ENCODE data around the gene CPT1A.

CPT1A gene

DNA sequence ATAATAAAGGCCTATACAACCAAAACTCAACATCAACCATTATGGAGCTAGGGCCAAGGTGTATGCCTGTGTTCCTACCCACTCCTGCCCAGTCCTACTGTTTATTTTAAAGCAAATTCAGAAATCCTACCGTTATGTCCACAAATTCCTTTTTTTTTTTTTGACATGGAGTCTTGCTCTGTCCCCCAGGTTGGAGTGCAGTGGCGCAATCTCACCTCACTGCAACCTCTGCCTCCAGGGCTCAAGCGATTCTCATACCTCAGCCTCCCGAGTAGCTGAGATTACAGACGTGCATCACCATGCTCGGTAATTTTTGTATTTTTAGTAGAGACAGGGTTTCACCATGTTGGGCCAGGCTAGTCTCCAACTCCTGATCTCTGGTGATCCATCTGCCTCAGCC is 3.1 kb upstream of the CPT1A start:
- ATAC-seq (replicated peaks; ENCODE audit: extremely low read depth, poor library complexity, severe bottlenecking) (no peak), DNase-seq (ENCODE audit: low spot score in 2 of 2) (no peak)
- Mint-ChIP-seq H3K27me3 (no peaks in the 10 kb centered on the region), H3K9me3 (no peaks in the 10 kb centered on the region), H3K4me3 (peak overlapping the region; percentile 81), H3K4me1 (peaks cover 25% of the 10 kb centered on the region), H3K36me3 (ENCODE audit: insufficient read depth) (peaks cover 10% of the 10 kb centered on the region), H3K27ac (ENCODE audit: low read depth) (no peak overlapping the region)

DNA sequence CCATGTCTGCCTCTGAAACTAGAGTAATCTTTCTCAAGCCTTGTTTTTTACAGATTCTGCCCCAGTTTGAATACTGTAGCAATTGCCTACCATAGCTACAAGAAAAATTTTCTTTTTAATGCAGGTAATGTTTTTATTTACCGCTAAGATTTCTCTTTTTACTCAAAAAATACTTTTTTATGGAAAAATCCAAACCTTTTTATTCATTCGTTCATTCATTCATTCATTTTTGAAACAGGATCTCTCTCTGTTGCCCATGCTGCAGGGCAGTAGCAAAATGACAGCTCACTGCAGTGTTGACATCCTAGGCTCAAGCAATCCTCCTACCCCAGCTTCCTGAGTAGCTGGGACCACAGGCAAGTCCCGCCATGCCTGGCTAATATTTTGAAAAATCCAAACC is 2.7 kb upstream of the CPT1A start:
- peak overlapping the region; percentile 32 for H3K27ac Mint-ChIP-seq (ENCODE audit: low read depth)
- peak overlapping the region; percentile 81 for H3K4me3 Mint-ChIP-seq
- DNase-seq (ENCODE audit: low spot score in 2 of 2): no peak
- no peaks in the 10 kb centered on the region for H3K9me3 Mint-ChIP-seq
- no peaks in the 10 kb centered on the region for H3K27me3 Mint-ChIP-seq
- H3K36me3 Mint-ChIP-seq (ENCODE audit: insufficient read depth): peaks cover 13% of the 10 kb centered on the region
- H3K4me1 Mint-ChIP-seq: peaks cover 29% of the 10 kb centered on the region
- ATAC-seq (replicated peaks; ENCODE audit: extremely low read depth, poor library complexity, severe bottlenecking): no peak

DNA sequence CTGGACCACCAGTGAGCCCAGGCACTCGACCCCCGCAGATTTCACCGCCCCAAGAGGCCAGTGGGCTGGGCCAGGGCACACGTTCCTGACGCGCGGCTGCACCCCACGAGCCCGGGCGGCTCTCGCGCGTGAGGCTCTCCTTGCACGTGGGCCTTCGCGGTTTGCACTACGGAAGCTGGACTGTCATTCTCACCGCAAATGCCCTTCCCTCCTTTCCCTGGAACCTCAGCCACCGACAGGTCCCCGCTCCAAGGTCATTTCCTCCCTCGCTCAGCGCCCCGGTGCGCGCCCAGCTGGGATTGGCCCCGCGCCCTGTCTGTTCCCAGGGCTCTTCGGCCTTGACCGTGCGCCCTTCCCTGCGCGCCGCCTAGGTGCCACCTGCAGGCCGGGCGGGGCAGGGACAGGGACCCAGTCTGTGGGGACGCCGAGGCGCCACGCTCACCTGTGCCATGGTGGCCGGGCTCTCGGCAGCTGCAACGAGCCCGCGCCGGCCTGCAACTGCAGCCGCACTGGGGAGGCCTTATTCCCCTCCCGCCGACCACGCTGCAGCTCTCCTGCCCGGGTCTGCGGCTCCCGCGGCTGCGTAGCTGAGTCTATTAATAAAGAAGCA is 2.1 kb upstream of the CPT1A start:
- Mint-ChIP-seq H3K9me3 (no peaks in the 10 kb centered on the region), H3K36me3 (ENCODE audit: insufficient read depth) (peaks cover 17% of the 10 kb centered on the region), H3K4me3 (peak overlapping the region; percentile 81), H3K4me1 (peaks cover 34% of the 10 kb centered on the region), H3K27me3 (no peaks in the 10 kb centered on the region), H3K27ac (ENCODE audit: low read depth) (peak overlapping the region; percentile 32)
- ATAC-seq (replicated peaks; ENCODE audit: extremely low read depth, poor library complexity, severe bottlenecking): peak; percentile 23
- peak; percentile 33 to 41 for DNase-seq (ENCODE audit: low spot score in 2 of 2)

- H3K27me3 Mint-ChIP-seq: no peaks in the 10 kb centered on the region
- H3K4me3 Mint-ChIP-seq: peak overlapping the region; percentile 81
- DNase-seq (ENCODE audit: low spot score in 2 of 2): peak in 1 of 2 donors; percentile 15
- peaks cover 35% of the 10 kb centered on the region for H3K4me1 Mint-ChIP-seq
- ATAC-seq (replicated peaks; ENCODE audit: extremely low read depth, poor library complexity, severe bottlenecking): peak; percentile 15
- H3K27ac Mint-ChIP-seq (ENCODE audit: low read depth): peak overlapping the region; percentile 40
- H3K9me3 Mint-ChIP-seq: no peaks in the 10 kb centered on the region
- peaks cover 17% of the 10 kb centered on the region for H3K36me3 Mint-ChIP-seq (ENCODE audit: insufficient read depth)
Observed at GRCh38 chr11:68843052-68843561, 1.4 kb upstream of the CPT1A start.

- ATAC-seq (replicated peaks; ENCODE audit: extremely low read depth, poor library complexity, severe bottlenecking) (no peak), DNase-seq (ENCODE audit: low spot score in 2 of 2) (no peak)
- Mint-ChIP-seq H3K9me3 (no peaks in the 10 kb centered on the region), H3K36me3 (ENCODE audit: insufficient read depth) (peaks cover 17% of the 10 kb centered on the region), H3K4me3 (peak overlapping the region; percentile 81), H3K27ac (ENCODE audit: low read depth) (peak overlapping the region; percentile 40), H3K4me1 (peaks cover 41% of the 10 kb centered on the region), H3K27me3 (no peaks in the 10 kb centered on the region)
Observed at GRCh38 chr11:68842427-68843051, 823 bp upstream of the CPT1A start.

GRCh38 chr11:68840661-68841653 is 759 bp downstream of the CPT1A start:
- no peaks in the 10 kb centered on the region for H3K9me3 Mint-ChIP-seq
- H3K36me3 Mint-ChIP-seq (ENCODE audit: insufficient read depth): peaks cover 17% of the 10 kb centered on the region
- no peak overlapping the region for H3K27ac Mint-ChIP-seq (ENCODE audit: low read depth)
- DNase-seq (ENCODE audit: low spot score in 2 of 2) (no peak), ATAC-seq (replicated peaks; ENCODE audit: extremely low read depth, poor library complexity, severe bottlenecking) (no peak)
- no peaks in the 10 kb centered on the region for H3K27me3 Mint-ChIP-seq
- H3K4me1 Mint-ChIP-seq: peaks cover 53% of the 10 kb centered on the region
- peak overlapping the region; percentile 77 for H3K4me3 Mint-ChIP-seq

DNA sequence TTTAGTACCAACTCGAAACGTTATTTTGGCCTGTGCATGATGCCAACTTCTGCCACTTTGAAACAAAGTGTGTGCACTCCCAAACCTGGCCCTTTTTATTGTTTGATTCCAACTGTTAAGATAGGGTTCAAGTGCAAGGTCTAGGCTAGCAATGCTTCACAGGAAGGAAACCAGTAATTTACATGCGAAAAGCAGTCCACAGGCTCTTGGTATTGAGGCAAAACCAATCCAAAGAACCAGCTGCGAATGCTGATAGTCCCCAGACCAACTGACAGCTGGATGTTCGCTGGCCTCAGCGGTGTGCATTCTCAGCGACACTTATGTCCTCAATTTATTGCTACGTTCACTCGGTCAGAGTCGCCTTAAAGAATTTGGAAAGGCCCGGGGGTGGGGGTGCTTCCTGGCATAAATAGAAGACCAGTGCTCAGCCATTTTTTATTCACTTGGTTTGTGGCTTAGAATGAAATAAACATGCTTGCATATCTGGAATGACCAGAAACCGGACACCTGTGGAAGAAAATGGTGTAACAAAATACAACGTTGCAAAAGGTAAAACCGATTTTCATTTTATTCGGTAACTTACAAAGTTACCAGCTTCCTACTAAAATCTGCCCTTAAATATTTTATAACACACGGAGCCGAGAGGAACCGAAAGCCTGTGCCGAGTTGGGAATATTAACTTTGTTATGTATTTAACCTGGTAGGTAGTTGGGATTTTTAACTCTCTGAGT is 1.6 kb downstream of the CPT1A start:
- Mint-ChIP-seq H3K27ac (ENCODE audit: low read depth) (peak overlapping the region; percentile 87), H3K9me3 (no peaks in the 10 kb centered on the region), H3K36me3 (ENCODE audit: insufficient read depth) (peaks cover 17% of the 10 kb centered on the region), H3K4me3 (peak overlapping the region; percentile 77), H3K4me1 (peaks cover 61% of the 10 kb centered on the region), H3K27me3 (no peaks in the 10 kb centered on the region)
- peak; percentile 2 for ATAC-seq (replicated peaks; ENCODE audit: extremely low read depth, poor library complexity, severe bottlenecking)
- peak in 1 of 2 donors; percentile 19 for DNase-seq (ENCODE audit: low spot score in 2 of 2)

DNA sequence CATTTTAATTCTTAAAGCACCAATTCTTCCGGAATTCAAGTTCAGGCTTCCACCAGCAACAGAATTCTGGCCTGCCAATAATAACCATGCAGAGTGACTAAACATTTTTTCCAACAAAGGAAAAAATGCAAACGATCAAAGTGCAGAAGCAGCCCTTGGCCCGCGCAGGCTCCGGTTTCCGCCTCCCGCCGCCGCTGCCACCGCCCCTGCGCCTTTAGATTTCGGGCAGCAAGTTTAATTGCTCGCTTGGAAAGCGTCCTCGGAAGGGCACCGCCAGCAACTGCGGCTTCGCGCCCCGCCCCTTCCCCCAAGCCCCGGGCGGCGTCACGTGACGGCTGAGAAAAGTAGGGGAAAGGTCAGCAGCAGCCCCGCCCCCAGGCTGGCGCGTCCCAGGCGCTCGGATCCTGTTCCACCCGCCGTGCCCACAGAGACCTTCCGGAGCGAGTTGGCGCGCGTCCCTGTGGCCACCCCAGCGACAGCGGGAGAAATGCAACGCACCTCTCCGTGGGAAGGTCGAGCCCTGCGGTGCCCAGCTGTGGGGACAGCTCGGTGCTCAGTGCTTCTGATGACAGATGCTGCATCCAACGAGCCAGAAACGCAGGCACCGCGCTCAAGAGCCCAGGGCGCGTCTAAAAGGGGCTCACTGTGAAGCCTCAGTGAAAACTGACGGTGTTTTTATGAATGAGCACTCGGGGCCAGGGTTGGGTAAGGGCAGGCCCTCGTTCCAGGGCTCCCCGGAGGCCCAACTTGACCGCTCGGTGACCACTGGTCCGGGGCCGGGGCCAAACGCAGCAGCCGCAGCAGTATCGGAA is 2.5 kb downstream of the CPT1A start:
- Mint-ChIP-seq H3K9me3 (no peaks in the 10 kb centered on the region), H3K36me3 (ENCODE audit: insufficient read depth) (peaks cover 15% of the 10 kb centered on the region), H3K4me1 (peaks cover 62% of the 10 kb centered on the region), H3K27ac (ENCODE audit: low read depth) (peak overlapping the region; percentile 87), H3K4me3 (peak overlapping the region; percentile 77), H3K27me3 (no peaks in the 10 kb centered on the region)
- peak; percentile 64 for ATAC-seq (replicated peaks; ENCODE audit: extremely low read depth, poor library complexity, severe bottlenecking)
- peak; percentile 89 to 92 for DNase-seq (ENCODE audit: low spot score in 2 of 2)

- H3K27me3 Mint-ChIP-seq: no peaks in the 10 kb centered on the region
- no peaks in the 10 kb centered on the region for H3K9me3 Mint-ChIP-seq
- H3K4me3 Mint-ChIP-seq: peak overlapping the region; percentile 77
- DNase-seq (ENCODE audit: low spot score in 2 of 2) (no peak), ATAC-seq (replicated peaks; ENCODE audit: extremely low read depth, poor library complexity, severe bottlenecking) (no peak)
- peak overlapping the region; percentile 87 for H3K27ac Mint-ChIP-seq (ENCODE audit: low read depth)
- H3K36me3 Mint-ChIP-seq (ENCODE audit: insufficient read depth): peaks cover 15% of the 10 kb centered on the region
- peaks cover 57% of the 10 kb centered on the region for H3K4me1 Mint-ChIP-seq
Observed at GRCh38 chr11:68838572-68838964, 3.1 kb downstream of the CPT1A start.

DNA sequence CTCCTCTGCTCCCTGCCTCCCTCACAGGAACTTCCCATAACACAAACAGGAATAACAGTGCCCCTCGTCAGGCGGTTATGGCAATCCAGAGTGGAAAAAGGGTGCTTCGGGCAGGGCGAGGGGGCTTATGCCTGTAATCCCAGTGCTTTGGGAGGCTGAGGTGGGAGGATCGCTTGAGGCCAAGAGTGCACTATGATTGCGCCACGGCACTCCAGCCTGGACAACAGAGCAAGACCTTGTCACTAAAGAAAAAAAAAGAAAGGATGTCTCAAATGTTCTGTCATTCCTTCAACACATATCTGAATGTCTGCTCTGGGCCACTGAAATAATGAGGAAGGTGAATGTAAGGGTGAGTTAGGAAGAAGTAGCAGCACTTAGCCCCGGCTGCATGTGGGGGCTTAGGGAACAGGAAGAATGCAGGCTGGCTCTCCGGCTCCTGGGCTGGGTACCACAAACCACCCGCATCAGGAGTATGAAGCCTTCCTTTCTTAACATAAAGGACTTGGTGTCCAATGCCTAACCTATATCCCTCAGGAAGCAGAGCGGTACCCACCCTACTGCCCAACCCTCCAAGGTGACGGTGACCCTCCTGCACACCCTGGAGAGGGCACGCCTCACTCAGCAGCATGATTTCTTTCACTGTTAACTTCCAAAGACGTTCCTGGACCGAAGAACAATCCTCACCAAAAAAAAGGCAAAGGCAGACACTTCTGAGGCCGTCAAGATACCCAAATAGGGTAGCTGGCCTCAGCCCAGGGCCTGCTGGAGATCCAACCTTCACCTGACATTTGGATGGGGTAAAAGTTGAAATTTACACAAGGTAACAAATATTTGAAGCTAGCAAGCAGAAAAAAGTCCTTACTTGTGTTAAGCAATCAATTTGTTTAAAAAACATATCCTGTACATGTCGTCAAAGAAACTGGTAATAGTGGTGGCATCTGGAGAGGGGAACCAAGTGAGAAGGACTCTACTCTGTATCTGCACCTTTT is 3.8 kb downstream of the CPT1A start:
- H3K27ac Mint-ChIP-seq (ENCODE audit: low read depth): peak overlapping the region; percentile 87
- H3K4me1 Mint-ChIP-seq: peaks cover 53% of the 10 kb centered on the region

More for the DNA sequence above, 3.8 kb downstream of the CPT1A start:
- Mint-ChIP-seq H3K9me3 (no peaks in the 10 kb centered on the region), H3K36me3 (ENCODE audit: insufficient read depth) (peaks cover 14% of the 10 kb centered on the region), H3K27me3 (no peaks in the 10 kb centered on the region), H3K4me3 (peak overlapping the region; percentile 77)
- DNase-seq (ENCODE audit: low spot score in 2 of 2): no peak
- ATAC-seq (replicated peaks; ENCODE audit: extremely low read depth, poor library complexity, severe bottlenecking): no peak

All from central memory CD8-positive, alpha-beta T cell (primary cell).